Keratinocyte (primary cell): Measurements from ENCODE around the gene KTN1. TPM values are rescaled to one million over a fixed set of nuclear protein-coding genes. Genes with fewer than 3 reads are reported as not detected.

Experiments used
- DNase-seq: peaks from one replicate; pipeline ENCODE4 v3.0.0-alpha.2; 2011; ENCODE audit warnings: low read depth, missing footprints, low spot score
- FAIRE-seq: peaks from 2 replicates; lab custom pipeline; 2011; peaks lifted over from hg19 to GRCh38; lab: Jason Lieb, UNC
- H2AFZ ChIP-seq: 2 replicates; pipeline ENCODE4 v1.6.0; 2012; ENCODE audit warnings: low read length, control low read depth, inconsistent platforms; ENCODE audit not compliant: control insufficient read depth
- H3K27ac ChIP-seq: 2 replicates; pipeline ENCODE4 v1.5.1; 2011; ENCODE audit warnings: low read length; ENCODE audit not compliant: control insufficient read depth, insufficient read depth
- H3K27me3 ChIP-seq: 3 replicates; pipeline ENCODE4 v1.6.0; 2011; ENCODE audit warnings: low read length; ENCODE audit not compliant: control insufficient read depth, insufficient read depth; ENCODE audit errors: extremely low read depth
- H3K36me3 ChIP-seq, 2 experiments: 2 replicates in 1 of 2; 3 replicates in 1 of 2; pipeline ENCODE4 v1.5.1; 2011; ENCODE audit warnings: low read length in 2 of 2, mild to moderate bottlenecking in 1 of 2; ENCODE audit not compliant: control insufficient read depth in 2 of 2, insufficient read depth in 2 of 2; ENCODE audit errors: extremely low read depth in 1 of 2
- H3K4me1 ChIP-seq: 3 replicates; pipeline ENCODE4 v1.5.1; 2011; ENCODE audit warnings: low read length; ENCODE audit not compliant: control insufficient read depth, insufficient read depth; ENCODE audit errors: extremely low read depth
- H3K4me2 ChIP-seq: 3 replicates; pipeline ENCODE4 v1.6.0; 2011; ENCODE audit warnings: low read depth, low read length; ENCODE audit not compliant: control insufficient read depth, insufficient read depth; ENCODE audit errors: extremely low read depth
- H3K4me3 ChIP-seq, 3 experiments: fragments of 200-600 bp in 1 of 3; sonication (generic) in 1 of 3; 2 replicates in 2 of 3; 3 replicates in 1 of 3; pipeline ENCODE4 v1.5.1; 2011 to 2016; ENCODE audit warnings: low read length in 3 of 3, mild to moderate bottlenecking in 3 of 3, control low read depth in 2 of 3, inconsistent platforms in 1 of 3, low read depth in 1 of 3, mixed read lengths in 1 of 3, mixed run types in 1 of 3, moderate library complexity in 1 of 3; ENCODE audit not compliant: control insufficient read depth in 2 of 3, insufficient read depth in 2 of 3; ENCODE audit errors: extremely low read depth in 1 of 3
- H3K79me2 ChIP-seq: 2 replicates; pipeline ENCODE4 v1.6.0; 2012; ENCODE audit warnings: low read length; ENCODE audit not compliant: control insufficient read depth, insufficient read depth
- H3K9ac ChIP-seq: 3 replicates; pipeline ENCODE4 v1.6.0; 2011; ENCODE audit warnings: low read length; ENCODE audit not compliant: control insufficient read depth, insufficient read depth; ENCODE audit errors: extremely low read depth
- H3K9me1 ChIP-seq: 3 replicates; pipeline ENCODE4 v1.6.0; 2011; ENCODE audit warnings: low read length; ENCODE audit not compliant: control insufficient read depth, insufficient read depth; ENCODE audit errors: extremely low read depth
- H3K9me3 ChIP-seq: 2 replicates; pipeline ENCODE4 v1.5.1; 2012; ENCODE audit warnings: low read depth, low read length; ENCODE audit not compliant: control insufficient read depth
- H4K20me1 ChIP-seq: 3 replicates; pipeline ENCODE4 v1.6.0; 2011; ENCODE audit warnings: low read length; ENCODE audit not compliant: control insufficient read depth, insufficient read depth; ENCODE audit errors: extremely low read depth
- CTCF ChIP-seq, 3 experiments: IDR thresholded peaks in 1 of 3; conservative IDR thresholded peaks in 1 of 3; optimal IDR thresholded peaks in 1 of 3; 2 replicates in 2 of 3; 3 replicates in 1 of 3; pipeline versions ENCODE3 to v1.5.1; 2011; ENCODE audit warnings: low read length in 3 of 3, mild to moderate bottlenecking in 3 of 3, moderate library complexity in 2 of 3, control low read depth in 1 of 3, inconsistent platforms in 1 of 3; ENCODE audit not compliant: insufficient read depth in 2 of 3; ENCODE audit errors: extremely low read depth in 1 of 3
- EZH2 ChIP-seq: IDR thresholded peaks from one replicate; pipeline ENCODE4 v1.6.1; 2012; ENCODE audit warnings: inconsistent platforms, mild to moderate bottlenecking, low read length, moderate library complexity
- dilution Hi-C: fragments of 300-500 bp; cut with MboI; formaldehyde crosslinking; loops from one replicate; pipeline ENCODE4 v1.7.0; 2020; ENCODE audit warnings: low sequenced_read_pairs; ENCODE audit not compliant: extremely low pct_ligation_motif_present
- polyA plus RNA-seq, 5 experiments: library from polyadenylated mRNA; depleted of rRNA in 3 of 5; stranded (reverse) in 3 of 5; stranded (forward) in 1 of 5; unstranded in 1 of 5; fragments of >200 nt; gene quantifications; 1 replicate in 1 of 5; 2 replicates in 3 of 5; 3 replicates in 1 of 5; pipeline versions ENCODE4 v1.2.1 to v1.2.3, GENCODE V29; 2011 to 2012; ENCODE audit warnings: missing spikeins in 2 of 5, low read depth in 1 of 5, low replicate concordance in 1 of 5

The KTN1 gene
- polyA plus RNA-seq, 1 donor (not counting 4 experiments of a cell fraction or from before 2014, with no cell fraction given) = 121 TPM

GRCh38 chr14:55625481-55625880, 45.5 kb downstream of the KTN1 start:
- H3K79me2 ChIP-seq = peaks cover 5% of the 10 kb centered on the region
- no peak overlapping the region for H3K27ac ChIP-seq
- peaks cover 12 to 18% of the 10 kb centered on the region in 2 experiments for H3K36me3 ChIP-seq
- TF ChIP-seq CTCF (optimal IDR thresholded peaks at IDR 0.05 in 1 of 3, IDR thresholded peaks at IDR 0.05 in 1 of 3, conservative IDR thresholded peaks at IDR 0.05 in 1 of 3; ENCODE audit: extremely low read depth in 1 of 3, insufficient read depth in 2 of 3, low read length in 3 of 3) (no peak), EZH2 (no peak)
- no peak for FAIRE-seq
- no peak overlapping the region for H3K4me2 ChIP-seq
- no peak overlapping the region for H3K4me3 ChIP-seq
- DNase-seq = no peak
- peaks cover 2% of the 10 kb centered on the region for H4K20me1 ChIP-seq
- H2AFZ ChIP-seq = no peak overlapping the region
- H3K9me1 ChIP-seq = no peaks in the 10 kb centered on the region
- no peak overlapping the region for H3K9ac ChIP-seq
- H3K27me3 ChIP-seq = no peaks in the 10 kb centered on the region
- no peaks in the 10 kb centered on the region for H3K9me3 ChIP-seq
- no peaks in the 10 kb centered on the region for H3K4me1 ChIP-seq
- dilution Hi-C loops = no loop called here

- Histone ChIP-seq H3K9me3 (no peaks in the 10 kb centered on the region), H3K9ac (no peak overlapping the region), H3K79me2 (peaks cover 7% of the 10 kb centered on the region), H3K4me1 (no peaks in the 10 kb centered on the region), H3K4me2 (no peak overlapping the region), H2AFZ (no peak overlapping the region), H3K27ac (no peak overlapping the region), H3K4me3 (no peak overlapping the region), H3K9me1 (no peaks in the 10 kb centered on the region), H4K20me1 (peaks cover 2% of the 10 kb centered on the region), H3K36me3 (peaks cover 7 to 14% of the 10 kb centered on the region in 2 experiments), H3K27me3 (no peaks in the 10 kb centered on the region)
- TF ChIP-seq CTCF (optimal IDR thresholded peaks at IDR 0.05 in 1 of 3, IDR thresholded peaks at IDR 0.05 in 1 of 3, conservative IDR thresholded peaks at IDR 0.05 in 1 of 3; ENCODE audit: extremely low read depth in 1 of 3, insufficient read depth in 2 of 3, low read length in 3 of 3) = no peak
- dilution Hi-C loops = no loop called here
- FAIRE-seq (no peak), DNase-seq (no peak)
Measured at GRCh38 chr14:55626131-55626530, 46.1 kb downstream of the KTN1 start.
